Urinary bladder (tissue), 4 donors: ENCODE measurements around the gene ANTXR1. TPM values are rescaled to one million over a fixed set of nuclear protein-coding genes. Genes with fewer than 3 reads are reported as not detected.

Experiments used
- DNase-seq: peaks from one replicate; pipeline ENCODE4 v3.0.0-alpha.2; 2015; ENCODE audit errors: extremely low spot score
- H3K27ac ChIP-seq: one replicate; pipeline ENCODE4 v1.5.1; 2013; ENCODE audit warnings: low read depth, mild to moderate bottlenecking, moderate library complexity
- H3K36me3 ChIP-seq: one replicate; pipeline ENCODE4 v1.6.1; 2013; ENCODE audit warnings: mild to moderate bottlenecking, moderate library complexity; ENCODE audit not compliant: insufficient read depth
- H3K4me1 ChIP-seq: one replicate; pipeline ENCODE4 v1.6.1; 2013; ENCODE audit warnings: mild to moderate bottlenecking, moderate library complexity; ENCODE audit not compliant: insufficient read depth
- H3K4me3 ChIP-seq: one replicate; pipeline ENCODE4 v1.5.1; 2013; ENCODE audit warnings: low read depth, low read length
- WGBS: extraction: QIAGEN DNeasy Blood & Tissue Kit; methylation state at CpG from one replicate; pipeline ENCODE4 v1.1.7; 2013; 5-methylcytosine and 5-hydroxymethylcytosine counted together
- polyA plus RNA-seq: library from polyadenylated mRNA; stranded (reverse); fragments of 200-250 nt; gene quantifications from one replicate; pipeline ENCODE4 v1.2.3, GENCODE V29; 2013
- total RNA-seq: library from RNA; depleted of rRNA; stranded (reverse); fragments of >200 nt; gene quantifications from one replicate; pipeline ENCODE4 v1.2.3, GENCODE V29; 2014
- donor health status: healthy with polysubstance abuse.
- donor health status: healthy.

Gene ANTXR1
- total and polyA plus RNA-seq, 2 donors = 53.0 to 138 TPM

DNA sequence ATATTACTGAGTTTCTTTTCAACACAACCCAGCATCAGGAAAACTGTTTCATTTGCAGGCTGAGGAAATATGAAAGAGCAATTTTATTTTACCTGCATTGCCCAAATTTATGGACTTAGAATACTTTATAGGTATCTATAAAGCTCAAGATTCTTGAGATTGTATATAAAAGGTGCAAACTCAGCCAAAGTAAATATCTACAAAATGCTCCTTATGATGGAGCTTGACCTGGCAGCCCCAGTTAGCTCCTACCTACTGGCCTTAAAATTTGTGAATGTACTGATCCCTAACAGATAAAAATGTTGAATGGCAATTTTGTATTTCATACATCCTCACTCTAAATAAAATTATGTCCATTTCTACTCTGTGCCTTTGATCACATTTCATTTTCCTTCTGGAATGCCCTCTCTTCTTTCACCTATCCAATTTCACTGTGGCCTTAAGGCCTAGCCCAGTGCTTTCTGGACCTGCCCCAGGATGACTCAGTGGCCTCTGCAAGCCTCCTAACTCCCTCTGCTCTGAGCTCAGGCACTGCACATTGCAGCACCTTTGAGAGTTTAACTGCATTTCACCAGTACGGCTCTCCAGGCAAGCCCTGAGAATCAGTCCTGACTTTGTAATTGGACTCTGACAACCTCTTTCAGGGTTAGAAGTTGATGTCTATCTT, 125.9 kb downstream of the ANTXR1 start:
- no peak overlapping the region for H3K27ac ChIP-seq
- peaks cover 3% of the 10 kb centered on the region for H3K36me3 ChIP-seq
- H3K4me3 ChIP-seq = no peak overlapping the region
- no peak for DNase-seq
- WGBS = 54% methylated on average over 1 of the region's 1 CpG
- H3K4me1 ChIP-seq = no peaks in the 10 kb centered on the region

DNA sequence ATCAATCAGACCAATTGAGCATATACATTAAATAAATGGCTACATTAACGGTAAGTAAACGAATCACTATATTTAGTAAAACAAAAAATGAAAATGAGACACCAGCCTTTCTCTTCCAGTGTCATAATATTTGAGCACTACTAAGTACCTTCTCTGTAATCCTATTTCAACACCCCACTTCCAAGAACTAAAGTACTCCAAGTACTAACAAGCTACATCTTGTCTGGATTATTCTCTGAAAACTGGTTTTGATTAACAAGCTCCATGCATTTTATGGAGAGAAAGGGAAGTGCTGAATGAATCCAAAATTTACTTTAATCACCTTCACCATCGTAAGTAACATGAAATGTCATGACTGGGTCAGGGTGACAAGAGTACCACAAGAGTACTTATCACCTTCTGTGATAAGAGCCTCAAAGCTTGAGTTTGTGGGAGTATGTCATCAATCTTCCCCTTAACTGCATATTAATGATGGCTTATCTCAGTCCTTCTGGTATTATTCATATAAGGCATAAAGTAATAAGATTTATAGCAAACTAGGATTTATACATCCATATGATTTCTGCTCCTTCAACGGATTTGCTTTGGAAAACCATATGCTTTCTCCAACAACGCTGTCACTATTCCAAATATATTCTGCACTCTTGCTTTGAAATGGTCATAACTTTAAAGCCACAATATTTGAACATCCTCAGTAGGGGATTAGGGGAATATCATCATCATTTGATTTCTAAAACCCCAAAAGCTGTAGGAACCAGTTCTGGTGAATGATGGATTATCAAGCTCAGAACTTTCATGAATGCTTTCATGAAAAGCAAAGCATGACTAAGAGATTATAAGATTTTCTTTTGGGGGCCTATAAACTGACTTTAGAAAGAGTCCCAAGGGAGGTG, 127.0 kb downstream of the ANTXR1 start:
- Histone ChIP-seq H3K36me3 (no peaks in the 10 kb centered on the region), H3K4me1 (no peaks in the 10 kb centered on the region), H3K27ac (no peak overlapping the region), H3K4me3 (no peak overlapping the region)
- no peak for DNase-seq
- WGBS = 57% methylated on average over 5 of the region's 5 CpGs

DNA sequence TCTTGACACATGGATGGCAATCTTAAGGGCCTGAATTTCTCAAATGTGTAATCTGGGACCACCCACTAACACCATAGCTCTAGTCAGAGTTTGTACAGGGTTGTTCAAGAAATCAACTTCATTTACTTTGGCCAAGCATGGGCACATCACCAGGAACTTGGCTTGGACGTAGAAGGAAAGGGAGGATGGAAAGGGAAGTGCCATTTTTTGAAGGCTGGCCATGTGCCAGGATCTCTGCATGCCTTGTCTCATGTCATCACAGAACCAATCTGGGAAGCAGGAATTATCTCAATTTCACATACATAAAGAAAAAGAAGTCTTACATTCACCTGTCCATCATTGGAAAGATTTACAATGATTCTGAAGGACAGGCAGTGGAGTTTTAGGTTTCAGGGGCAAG, 128.1 kb downstream of the ANTXR1 start:
- WGBS = 70% methylated on average over 1 of the region's 1 CpG

DNA sequence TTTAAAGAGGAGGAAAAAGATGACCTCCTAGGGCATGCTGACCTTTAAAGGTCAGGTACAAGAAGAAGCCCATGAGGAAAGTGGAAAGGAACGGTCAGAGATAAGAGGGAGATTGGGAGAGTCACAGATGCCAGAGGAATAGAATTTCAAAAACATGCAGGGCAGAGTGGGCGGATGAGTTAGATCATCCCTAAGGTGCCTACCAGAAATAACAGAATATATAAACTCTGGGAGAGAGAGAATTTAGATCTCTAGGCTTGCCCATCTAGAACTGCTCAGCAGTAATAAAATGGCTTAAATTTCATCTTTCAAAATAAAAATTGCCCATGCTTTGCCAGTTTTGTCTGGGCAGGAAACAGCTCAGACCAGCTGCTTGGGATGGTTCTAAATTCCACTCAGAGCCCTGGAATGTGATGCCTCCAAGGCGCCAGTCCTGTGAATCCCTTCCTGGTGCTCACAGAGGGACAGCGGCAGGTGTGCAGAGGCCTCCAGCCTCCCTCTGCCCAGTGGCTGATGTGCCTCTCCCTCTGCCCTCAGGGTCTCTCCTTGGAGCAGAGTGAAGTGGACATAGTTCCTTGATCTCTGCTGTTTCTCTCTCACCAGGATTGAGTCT, 130.9 kb downstream of the ANTXR1 start:
- 77% methylated on average over 4 of the region's 4 CpGs for WGBS
- no peak for DNase-seq
- H3K27ac ChIP-seq = no peak overlapping the region
- no peaks in the 10 kb centered on the region for H3K36me3 ChIP-seq
- no peak overlapping the region for H3K4me3 ChIP-seq
- peaks cover 2% of the 10 kb centered on the region for H3K4me1 ChIP-seq

More for the DNA sequence above, 128.1 kb downstream of the ANTXR1 start:
- Histone ChIP-seq H3K4me1 (peaks cover 2% of the 10 kb centered on the region), H3K36me3 (no peaks in the 10 kb centered on the region), H3K4me3 (no peak overlapping the region), H3K27ac (no peak overlapping the region)
- DNase-seq = no peak

DNA sequence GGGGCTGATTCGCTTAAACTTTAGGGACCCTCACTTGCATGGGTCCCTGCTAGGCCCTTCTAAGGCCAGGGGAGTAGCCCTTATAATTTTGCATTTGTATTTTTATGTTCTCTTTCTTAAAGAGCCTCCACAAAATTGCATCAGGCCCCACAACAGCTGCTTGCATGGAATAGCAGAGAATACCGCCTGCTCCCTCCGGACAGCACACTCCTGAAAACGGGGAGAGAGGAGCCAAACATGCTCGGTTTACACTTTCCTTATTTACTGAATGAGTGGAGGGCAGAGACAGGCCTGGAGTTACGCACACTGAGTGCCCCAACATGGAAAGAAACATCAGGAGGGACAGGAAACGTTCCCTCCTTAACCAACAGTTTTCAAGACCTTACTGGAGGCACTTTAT, 132.2 kb downstream of the ANTXR1 start:
- Histone ChIP-seq H3K4me3 (no peak overlapping the region), H3K27ac (peak overlapping the region; percentile 30), H3K4me1 (peaks cover 2% of the 10 kb centered on the region), H3K36me3 (no peaks in the 10 kb centered on the region)
- DNase-seq = no peak
- 74% methylated on average over 7 of the region's 7 CpGs for WGBS

DNA sequence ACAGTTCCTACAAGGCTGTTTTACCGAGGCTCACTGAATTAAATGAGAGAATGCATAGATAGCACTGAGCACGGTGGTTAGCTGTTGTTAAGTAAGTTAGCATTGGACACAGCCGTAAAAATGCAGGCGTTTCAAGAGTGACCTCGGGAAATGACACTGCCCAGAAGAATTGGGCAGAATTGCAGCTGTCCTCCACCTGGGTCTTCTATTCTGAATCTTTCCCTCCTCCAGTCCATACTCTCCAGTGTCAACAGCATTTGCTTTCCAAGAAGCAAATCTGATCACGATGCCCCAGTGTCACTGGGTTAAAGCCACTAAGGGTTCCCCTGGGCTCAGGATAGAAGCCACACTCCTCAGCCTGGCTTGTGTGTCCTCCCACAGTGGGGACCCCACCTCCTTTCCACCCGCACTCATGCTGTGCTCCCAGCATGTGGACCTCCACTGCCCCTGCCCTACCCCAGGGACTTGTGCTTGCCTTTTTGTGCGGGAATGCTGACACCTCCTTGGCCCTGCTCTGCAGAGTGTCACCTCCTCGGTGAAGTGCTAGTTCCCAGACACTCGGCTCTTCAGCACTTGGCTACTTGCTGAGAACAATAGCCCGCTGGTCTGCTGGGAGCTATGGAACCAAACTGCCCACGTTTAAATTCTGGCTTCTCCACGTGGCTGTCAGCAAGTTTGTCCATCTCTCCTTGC, 135.0 kb downstream of the ANTXR1 start:
- WGBS = 67% methylated on average over 13 of the region's 13 CpGs
- no peaks in the 10 kb centered on the region for H3K36me3 ChIP-seq
- no peak overlapping the region for H3K27ac ChIP-seq
- H3K4me1 ChIP-seq = peaks cover 2% of the 10 kb centered on the region
- no peak overlapping the region for H3K4me3 ChIP-seq
- no peak for DNase-seq

DNA sequence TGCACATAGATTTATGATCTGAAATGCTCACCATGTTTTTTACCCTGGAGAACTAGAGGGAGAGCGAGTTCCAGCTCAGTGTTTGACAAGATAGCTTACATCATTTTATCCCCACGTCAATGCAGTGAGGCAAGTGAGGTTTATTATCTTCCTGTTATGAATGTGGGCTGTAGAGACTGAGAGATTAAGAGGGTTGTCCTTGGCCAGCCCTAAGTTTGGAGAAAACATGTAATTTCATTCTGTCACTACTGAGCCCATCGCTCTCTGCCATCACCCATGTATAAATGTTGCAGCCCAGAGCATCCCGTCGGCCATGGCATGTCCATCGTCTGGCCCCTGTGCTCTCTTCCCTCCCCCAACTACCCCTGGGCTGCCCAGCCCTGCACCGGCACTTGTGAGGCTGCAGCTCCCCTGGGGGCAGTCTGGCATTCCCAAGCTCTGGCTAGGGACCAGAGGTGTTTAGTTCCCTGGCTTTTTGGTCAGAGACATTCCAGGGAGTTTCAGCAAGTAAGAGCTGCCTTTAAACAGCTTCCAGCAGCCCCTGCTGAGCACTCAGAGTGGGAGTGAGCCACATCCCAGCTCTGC, 136.7 kb downstream of the ANTXR1 start:
- Histone ChIP-seq H3K36me3 (no peaks in the 10 kb centered on the region), H3K27ac (no peak overlapping the region), H3K4me1 (peaks cover 2% of the 10 kb centered on the region), H3K4me3 (no peak overlapping the region)
- peak; percentile 51 for DNase-seq
- 20% methylated on average over 7 of the region's 7 CpGs for WGBS

DNA sequence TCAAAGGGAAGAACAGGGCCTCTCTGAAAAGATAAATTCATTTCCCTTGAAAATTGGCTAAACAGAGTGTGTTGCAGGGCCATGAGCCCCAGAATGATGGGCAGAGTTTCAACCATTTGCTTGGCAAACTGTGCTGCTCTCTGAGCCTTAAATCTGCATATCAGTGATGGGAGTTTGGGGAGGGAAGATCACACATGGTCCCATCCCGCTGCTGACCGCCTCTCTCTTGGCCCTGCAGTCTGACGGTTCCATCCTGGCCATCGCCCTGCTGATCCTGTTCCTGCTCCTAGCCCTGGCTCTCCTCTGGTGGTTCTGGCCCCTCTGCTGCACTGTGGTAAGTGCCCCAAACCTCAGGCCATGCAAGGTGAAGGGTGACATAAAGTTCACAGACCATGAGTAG, 139.0 kb downstream of the ANTXR1 start:
- Histone ChIP-seq H3K4me1 (no peaks in the 10 kb centered on the region), H3K4me3 (no peak overlapping the region), H3K27ac (no peak overlapping the region), H3K36me3 (no peaks in the 10 kb centered on the region)
- DNase-seq = no peak
- 47% methylated on average over 4 of the region's 4 CpGs for WGBS

DNA sequence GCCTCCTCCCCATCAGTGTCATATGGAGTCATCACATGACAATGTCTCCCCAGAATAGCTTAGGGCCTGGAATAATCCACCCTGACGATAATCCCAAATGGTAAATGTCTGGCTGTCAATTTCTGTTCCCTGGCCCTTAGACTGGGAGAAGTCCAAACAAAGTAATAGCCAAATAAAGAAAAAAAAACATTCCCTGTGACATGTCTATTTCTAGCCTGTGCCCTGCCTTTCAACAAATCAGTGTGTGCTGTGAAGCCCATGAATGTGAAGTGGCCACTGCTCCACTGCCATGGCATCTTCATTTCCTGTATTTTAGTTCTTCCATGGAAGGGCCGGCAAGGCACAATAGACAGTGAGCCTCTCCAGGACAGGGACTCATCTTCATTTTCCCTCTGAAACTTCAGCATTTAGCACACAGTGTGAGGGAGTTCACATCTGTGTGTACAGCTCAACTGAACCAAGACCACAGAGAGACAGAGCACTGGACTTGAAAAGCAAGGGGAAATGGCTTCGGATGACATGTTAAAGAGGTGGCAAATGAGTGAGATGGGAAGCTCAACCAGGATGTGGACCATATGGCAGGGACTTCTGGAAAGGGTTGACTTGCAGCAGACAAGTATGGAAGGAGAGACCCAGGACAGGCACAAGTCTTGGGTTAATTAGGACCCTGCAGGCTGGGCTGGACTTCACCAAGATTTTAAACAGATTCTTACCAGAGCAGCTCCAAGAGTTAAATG, 140.0 kb downstream of the ANTXR1 start:
- no peaks in the 10 kb centered on the region for H3K4me1 ChIP-seq
- DNase-seq = no peak
- H3K27ac ChIP-seq = no peak overlapping the region
- WGBS = 64% methylated on average over 3 of the region's 3 CpGs
- no peak overlapping the region for H3K4me3 ChIP-seq
- no peaks in the 10 kb centered on the region for H3K36me3 ChIP-seq

DNA sequence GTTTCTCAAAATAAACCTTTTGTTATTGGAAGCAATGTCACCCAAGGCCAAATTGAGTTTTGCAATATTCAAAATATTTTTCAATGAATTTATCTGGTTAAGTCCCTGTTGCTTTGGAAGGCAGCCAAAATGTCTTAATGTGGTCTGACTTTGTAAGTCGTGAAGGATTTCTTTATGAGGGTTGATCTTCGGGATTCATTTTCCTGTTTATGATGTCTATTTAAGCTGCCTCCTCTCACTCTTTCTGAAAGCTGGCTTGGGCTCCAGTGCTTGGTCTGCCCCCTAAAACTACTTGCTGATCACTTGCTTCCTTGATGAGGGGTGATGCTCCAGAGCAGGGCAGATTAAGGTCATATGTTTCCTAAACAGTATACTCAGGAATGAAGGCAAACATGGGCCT, 141.1 kb downstream of the ANTXR1 start:
- DNase-seq = no peak
- WGBS = 5% methylated on average over 2 of the region's 2 CpGs
- Histone ChIP-seq H3K4me3 (no peak overlapping the region), H3K4me1 (no peaks in the 10 kb centered on the region), H3K27ac (peak overlapping the region; percentile 53), H3K36me3 (no peaks in the 10 kb centered on the region)

DNA sequence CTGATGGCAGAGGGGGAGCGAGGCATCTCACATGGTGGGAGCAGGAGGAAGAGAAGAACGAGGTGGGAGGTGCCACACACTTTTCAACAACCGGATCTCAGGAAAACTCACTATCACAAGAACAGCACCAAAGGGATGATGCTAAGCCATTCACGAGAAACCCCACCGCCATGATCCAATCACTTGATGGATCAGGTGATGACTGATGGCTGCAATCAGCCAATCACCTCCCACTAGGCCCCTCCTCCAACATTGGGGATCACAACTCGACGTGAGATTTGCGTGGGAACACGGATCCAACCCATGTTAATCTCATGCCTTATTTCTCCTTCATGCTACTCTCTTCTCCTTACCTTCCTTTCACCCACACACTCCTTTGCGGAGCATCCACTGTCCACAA, 143.6 kb downstream of the ANTXR1 start:
- no peak for DNase-seq
- Histone ChIP-seq H3K27ac (no peak overlapping the region), H3K4me3 (no peak overlapping the region), H3K4me1 (no peaks in the 10 kb centered on the region), H3K36me3 (no peaks in the 10 kb centered on the region)
- 97% methylated on average over 10 of the region's 10 CpGs for WGBS

DNA sequence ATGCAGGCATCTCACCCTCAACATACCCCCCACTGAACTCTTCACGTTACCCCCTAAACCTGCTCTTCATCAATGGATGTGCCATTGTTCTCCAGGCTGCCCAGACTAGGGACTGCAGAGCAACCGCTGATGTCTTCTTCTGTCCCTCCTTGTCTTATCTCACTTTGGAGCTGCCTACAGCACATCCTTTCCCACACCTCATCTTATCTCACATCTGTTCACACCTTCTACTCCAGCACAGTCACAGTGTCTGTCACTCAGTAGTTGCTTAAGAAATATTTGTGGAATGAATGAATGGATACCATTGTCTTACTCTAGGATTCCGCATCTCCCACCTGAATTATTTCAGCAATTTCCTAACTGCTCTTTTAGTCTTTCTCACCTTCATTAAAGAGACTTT, 144.5 kb downstream of the ANTXR1 start:
- H3K4me1 ChIP-seq = no peaks in the 10 kb centered on the region
- H3K4me3 ChIP-seq = no peak overlapping the region
- no peak for DNase-seq
- H3K36me3 ChIP-seq = no peaks in the 10 kb centered on the region
- no peak overlapping the region for H3K27ac ChIP-seq
- 92% methylated on average over 3 of the region's 3 CpGs for WGBS

DNA sequence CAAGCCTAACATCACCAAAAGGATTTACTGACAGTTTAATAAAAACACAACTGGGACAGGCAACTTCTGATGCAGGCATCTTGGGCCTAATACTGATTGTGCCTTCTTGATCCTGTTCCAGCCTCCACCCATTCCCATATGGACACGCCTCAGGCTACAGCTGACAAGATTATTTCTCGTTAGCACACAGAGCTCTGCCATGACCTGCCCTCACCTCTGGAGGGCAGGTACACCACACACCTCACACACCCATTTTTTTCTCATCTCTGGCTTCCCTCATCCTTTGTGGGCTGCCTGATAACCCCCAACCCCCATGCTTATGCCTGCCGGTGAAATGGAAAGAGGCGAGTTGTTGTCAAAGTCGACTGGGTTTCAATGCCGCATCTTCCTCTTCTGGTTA, 147.0 kb downstream of the ANTXR1 start:
- Histone ChIP-seq H3K36me3 (no peaks in the 10 kb centered on the region), H3K27ac (no peak overlapping the region), H3K4me3 (no peak overlapping the region), H3K4me1 (no peaks in the 10 kb centered on the region)
- DNase-seq = no peak
- 66% methylated on average over 6 of the region's 6 CpGs for WGBS
